IMR-90 (cell line): ENCODE data around the gene COL6A3. TPM values are rescaled to one million over a fixed set of nuclear protein-coding genes. Genes with fewer than 3 reads are reported as not detected.

Experiments used
- ATAC-seq: fragments of 200-7000 bp; cut with Tn5 transposase; 2 replicates; pipeline ENCODE4 v1.9.1; 2020; ENCODE audit warnings: low read depth, mild to moderate bottlenecking, moderate library complexity
- BruUV-seq: library from RNA; stranded (reverse); fragments of 400-500 nt; replicated peaks from 2 replicates; lab custom pipeline; 2021; lab: Mats Ljungman, UMichigan
- CTCF ChIA-PET: fragments of 300-600 bp; formaldehyde crosslinking; extraction: SDS; loops from one replicate; lab custom pipeline; 2021; ENCODE audit warnings: antibody characterized with exemption; lab: Yijun Ruan, JAX
- POLR2A ChIA-PET: fragments of 300-600 bp; sonication (Branson Sonifier 250); formaldehyde crosslinking; loops from one replicate; lab custom pipeline; 2022; ENCODE audit warnings: antibody characterized with exemption; ENCODE audit not compliant: unreplicated experiment; lab: Charles Lee
- DNase-seq: peaks from one replicate; pipeline ENCODE4 v3.0.0; 2013
- H2AFZ ChIP-seq: replicated peaks from 2 replicates; pipeline ENCODE3; 2013; ENCODE audit warnings: low read length, mild to moderate bottlenecking; ENCODE audit not compliant: poor library complexity
- H2AK5ac ChIP-seq: 2 replicates; pipeline ENCODE4 v1.6.1; 2013; ENCODE audit warnings: low read depth, low read length, inconsistent platforms
- H2AK9ac ChIP-seq: replicated peaks from 2 replicates; pipeline ENCODE3; 2013; ENCODE audit warnings: mild to moderate bottlenecking, low read depth, low read length, moderate library complexity; ENCODE audit not compliant: poor library complexity
- H2BK120ac ChIP-seq: 2 replicates; pipeline ENCODE4 v1.6.1; 2013; ENCODE audit warnings: low read depth, low read length, inconsistent platforms
- H2BK15ac ChIP-seq: 3 replicates; pipeline ENCODE4 v1.6.1; 2013; ENCODE audit warnings: low read depth, low read length, inconsistent platforms
- H2BK20ac ChIP-seq: 2 replicates; pipeline ENCODE4 v1.6.1; 2013; ENCODE audit warnings: low read depth, mild to moderate bottlenecking, inconsistent platforms, low read length, moderate library complexity
- H2BK5ac ChIP-seq: 2 replicates; pipeline ENCODE4 v1.6.1; 2013; ENCODE audit warnings: mild to moderate bottlenecking, low read depth, low read length, inconsistent platforms; ENCODE audit not compliant: poor library complexity, severe bottlenecking
- H3K14ac ChIP-seq: replicated peaks from 2 replicates; pipeline ENCODE4 v1.6.1; 2013; ENCODE audit warnings: low read depth, low read length, inconsistent platforms
- H3K18ac ChIP-seq: 2 replicates; pipeline ENCODE4 v1.6.1; 2013; ENCODE audit warnings: low read depth, low read length, control low read depth
- H3K23ac ChIP-seq: 2 replicates; pipeline ENCODE4 v1.6.1; 2013; ENCODE audit warnings: low read depth, low read length, inconsistent platforms
- H3K27ac ChIP-seq: 2 replicates; pipeline ENCODE4 v1.5.1; 2013; ENCODE audit warnings: mild to moderate bottlenecking, control low read depth, low read length; ENCODE audit not compliant: insufficient read depth
- H3K27me3 ChIP-seq: 2 replicates; pipeline ENCODE4 v1.6.1; 2013; ENCODE audit warnings: low read length; ENCODE audit not compliant: control insufficient read depth, insufficient read depth
- H3K36me3 ChIP-seq: 2 replicates; pipeline ENCODE4 v1.6.1; 2013; ENCODE audit warnings: low read length, mixed read lengths; ENCODE audit not compliant: control insufficient read depth, insufficient read depth
- H3K4ac ChIP-seq: 2 replicates; pipeline ENCODE4 v1.6.1; 2013; ENCODE audit warnings: low read depth, low read length, inconsistent platforms
- H3K4me1 ChIP-seq: 2 replicates; pipeline ENCODE4 v1.6.1; 2013; ENCODE audit warnings: low read length, mixed read lengths; ENCODE audit not compliant: control insufficient read depth, insufficient read depth
- H3K4me2 ChIP-seq: 2 replicates; pipeline ENCODE4 v1.6.1; 2013; ENCODE audit warnings: low read depth, mild to moderate bottlenecking, control low read depth, low read length, moderate library complexity
- H3K4me3 ChIP-seq: 2 replicates; pipeline ENCODE4 v1.5.1; 2013; ENCODE audit warnings: low read depth, mild to moderate bottlenecking, control low read depth, low read length, moderate library complexity; ENCODE audit not compliant: insufficient read depth
- H3K56ac ChIP-seq: 2 replicates; pipeline ENCODE4 v1.6.1; 2013; ENCODE audit warnings: low read length, inconsistent platforms; ENCODE audit not compliant: insufficient read depth; ENCODE audit errors: extremely low read depth
- H3K79me1 ChIP-seq, 2 experiments: 2 replicates each; pipeline ENCODE4 v1.6.1; 2013; ENCODE audit warnings: low read length in 2 of 2, inconsistent platforms in 1 of 2, low read depth in 1 of 2
- H3K9ac ChIP-seq: 2 replicates; pipeline ENCODE4 v1.6.1; 2013; ENCODE audit warnings: low read depth, low read length, control low read depth
- H3K9me1 ChIP-seq: 2 replicates; pipeline ENCODE4 v1.6.1; 2013; ENCODE audit warnings: low read length, inconsistent platforms; ENCODE audit not compliant: insufficient read depth
- H3K9me3 ChIP-seq: 2 replicates; pipeline ENCODE4 v1.6.1; 2013; ENCODE audit warnings: low read length; ENCODE audit not compliant: control insufficient read depth, insufficient read depth
- H4K20me1 ChIP-seq: 2 replicates; pipeline ENCODE4 v1.6.1; 2013; ENCODE audit warnings: low read length, inconsistent platforms; ENCODE audit not compliant: insufficient read depth
- H4K5ac ChIP-seq: 2 replicates; pipeline ENCODE4 v1.6.1; 2013; ENCODE audit warnings: mild to moderate bottlenecking, low read depth, low read length, control low read depth
- H4K8ac ChIP-seq, 2 experiments: 2 replicates each; pipeline ENCODE4 v1.6.1; 2013; ENCODE audit warnings: low read depth in 2 of 2, low read length in 2 of 2, control low read depth in 1 of 2, inconsistent platforms in 1 of 2
- H4K91ac ChIP-seq: 2 replicates; pipeline ENCODE4 v1.6.1; 2013; ENCODE audit warnings: low read depth, low read length, inconsistent platforms; ENCODE audit not compliant: insufficient read depth
- FOS ChIP-seq: fragments of 150-350 bp; IDR thresholded peaks from 2 replicates; pipeline ENCODE4 v1.6.1; 2016; ENCODE audit warnings: low read depth, low read length
- MAFK ChIP-seq: IDR thresholded peaks from 2 replicates; pipeline ENCODE4 v1.6.1; 2012; ENCODE audit warnings: low read depth, low read length, improper control_type of control experiment
- MXI1 ChIP-seq: IDR thresholded peaks from 2 replicates; pipeline ENCODE4 v1.6.1; 2012; ENCODE audit warnings: low read depth, mild to moderate bottlenecking, low read length, moderate library complexity, borderline replicate concordance
- RAD21 ChIP-seq: IDR thresholded peaks from 2 replicates; pipeline ENCODE4 v1.6.1; 2012; ENCODE audit warnings: low read length, improper control_type of control experiment
- RCOR1 ChIP-seq: IDR thresholded peaks from 2 replicates; pipeline ENCODE4 v1.6.1; 2012; ENCODE audit warnings: mild to moderate bottlenecking, low read length, improper control_type of control experiment; ENCODE audit not compliant: insufficient replicate concordance
- WGBS, 2 experiments: methylation state at CpG; one replicate each; pipeline versions ENCODE4 v1.1.5 to v1.1.7; 2013; ENCODE audit warnings: missing lambda C conversion rate in 2 of 2; ENCODE audit not compliant: insufficient read length in 1 of 2; ENCODE audit errors: extremely low coverage in 2 of 2; 5-methylcytosine and 5-hydroxymethylcytosine counted together
- dilution Hi-C: fragments of 300-500 bp; cut with HindIII; formaldehyde crosslinking; loops from one replicate; pipeline ENCODE4 v1.14.3; 2018; ENCODE audit warnings: low sequenced_read_pairs; ENCODE audit not compliant: unreplicated experiment
- in situ Hi-C: fragments of 300-500 bp; cut with MboI; formaldehyde crosslinking; loops from 3 replicates; pipeline ENCODE4 v1.14.3; 2019; ENCODE audit warnings: low sequenced_read_pairs, inconsistent platforms, mixed read lengths
- intact Hi-C: fragments of 100-400 bp; cut with micrococcal nuclease; formaldehyde crosslinking; loops from 2 replicates; pipeline ENCODE4 v1.10.0; 2022
- polyA plus RNA-seq, 3 experiments: library from polyadenylated mRNA; depleted of rRNA; stranded (reverse); fragments of >200 nt; gene quantifications; 2 replicates each; pipeline ENCODE4 v1.2.3, GENCODE V29; 2012; ENCODE audit warnings: low replicate concordance in 1 of 3
- total RNA-seq: library from RNA; depleted of rRNA; stranded (reverse); fragments of >200 nt; gene quantifications from 2 replicates; pipeline ENCODE4 v1.2.3, GENCODE V29; 2012
- TF ChIP-seq, protein P1 (sequence below): fragments of 150-350 bp; IDR thresholded peaks from 2 replicates; pipeline ENCODE4 v1.6.1; 2017; ENCODE audit warnings: mild to moderate bottlenecking, antibody characterized with exemption, low read length, low read depth

Gene COL6A3
- total and polyA plus RNA-seq, 2 of the 4 experiments (the other 2 are of a cell fraction), result 964 to 1,855 TPM

DNA sequence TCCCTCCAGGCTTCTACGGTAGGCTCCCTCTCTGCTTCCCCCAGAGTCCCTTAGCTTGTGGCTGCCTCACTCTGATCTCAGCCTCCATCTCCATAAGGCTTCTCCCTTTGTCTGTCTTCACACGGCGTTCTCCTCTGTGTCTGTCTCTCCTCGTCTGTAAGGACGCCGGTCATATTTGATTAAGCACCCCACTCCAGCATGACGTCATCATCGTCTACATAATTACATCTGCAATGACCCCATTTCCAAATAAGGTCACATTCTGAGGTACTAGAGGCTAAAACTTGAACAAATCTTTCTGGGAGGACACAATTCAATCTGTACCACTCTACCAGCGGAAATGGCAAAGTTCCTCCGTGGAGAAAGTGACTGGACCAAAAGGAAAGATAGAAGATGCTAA is 8.3 kb upstream of the COL6A3 start:
- TF ChIP-seq, protein P1, sequence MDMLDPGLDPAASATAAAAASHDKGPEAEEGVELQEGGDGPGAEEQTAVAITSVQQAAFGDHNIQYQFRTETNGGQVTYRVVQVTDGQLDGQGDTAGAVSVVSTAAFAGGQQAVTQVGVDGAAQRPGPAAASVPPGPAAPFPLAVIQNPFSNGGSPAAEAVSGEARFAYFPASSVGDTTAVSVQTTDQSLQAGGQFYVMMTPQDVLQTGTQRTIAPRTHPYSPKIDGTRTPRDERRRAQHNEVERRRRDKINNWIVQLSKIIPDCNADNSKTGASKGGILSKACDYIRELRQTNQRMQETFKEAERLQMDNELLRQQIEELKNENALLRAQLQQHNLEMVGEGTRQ, result no peak
- no peak for TF ChIP-seq RAD21
- no peak for TF ChIP-seq MAFK
- TF ChIP-seq FOS, result no peak
- no peak for TF ChIP-seq MXI1
- no peak for TF ChIP-seq RCOR1
- peak overlapping the region; percentile 96 for H2AK5ac ChIP-seq
- H2BK15ac ChIP-seq, result peak overlapping the region; percentile 99
- H3K4me3 ChIP-seq, result no peak overlapping the region
- ATAC-seq (no peak), DNase-seq (peak; percentile 53)
- H3K4me1 ChIP-seq, result peaks cover 13% of the 10 kb centered on the region
- H3K56ac ChIP-seq, result peak overlapping the region; percentile 46; the same call in 1 of the 2 replicates
- BruUV-seq, result no TSS peak
- H3K9ac ChIP-seq, result no peak overlapping the region
- no peaks in the 10 kb centered on the region for H3K27me3 ChIP-seq
- peak overlapping the region; percentile 21 for H3K18ac ChIP-seq
- peak overlapping the region; percentile 85 to 87 for H4K8ac ChIP-seq
- H3K23ac ChIP-seq, result peak overlapping the region; percentile 62; the same call in 1 of the 2 replicates
- no peaks in the 10 kb centered on the region for H3K36me3 ChIP-seq
- no peak overlapping the region for H3K4me2 ChIP-seq
- H3K79me1 ChIP-seq, result peaks cover 5 to 31% of the 10 kb centered on the region in 2 experiments; a peak in 3 of 4 replicates
- peaks cover 8% of the 10 kb centered on the region; the same call in 1 of the 2 replicates for H3K9me1 ChIP-seq
- H4K5ac ChIP-seq, result peak overlapping the region; percentile 35
- CTCF ChIA-PET, result interaction anchor here (0.6 to 4.3 kb wide), 18 partner anchors 8 to 310 kb away, joined by 3 to 20 read pairs (median 8); no protein-coding TSS in a partner anchor
- in situ Hi-C loops, result loop anchor here (5.0 kb wide), 1 partner anchor 50 kb away; no protein-coding TSS in a partner anchor
- H2AFZ ChIP-seq, result peak overlapping the region; percentile 94
- 60% methylated on average over 8 of the region's 10 CpGs; no CpG with 5 or more reads in 1 of the 2 experiments for WGBS, 2 experiments
- H2BK5ac ChIP-seq, result peak overlapping the region; percentile 46
- H2BK120ac ChIP-seq, result peak overlapping the region; percentile 99
- intact Hi-C loops, result no loop called here
- peak overlapping the region; percentile 91 for H2AK9ac ChIP-seq
- peak overlapping the region; percentile 21 for H3K27ac ChIP-seq
- POLR2A ChIA-PET, result interaction anchor here (0.7 to 1.5 kb wide), 3 partner anchors 9 to 79 kb away, joined by 3 to 10 read pairs (median 3); no protein-coding TSS in a partner anchor
- peak overlapping the region; percentile 90 for H2BK20ac ChIP-seq
- peak overlapping the region; percentile 98 for H4K91ac ChIP-seq
- H4K20me1 ChIP-seq, result no peaks in the 10 kb centered on the region
- peak overlapping the region; percentile 91 for H3K14ac ChIP-seq
- dilution Hi-C loops, result no loop called here
- peak overlapping the region; percentile 91 for H3K4ac ChIP-seq
- no peaks in the 10 kb centered on the region for H3K9me3 ChIP-seq
